ENCODE measurements around the gene TUSC2. TPM values are rescaled to one million over a fixed set of nuclear protein-coding genes. Genes with fewer than 3 reads are reported as not detected.

Gene TUSC2
- total and polyA plus RNA-seq, 10 donors: 19.4 to 36.5 (median 24.4) TPM

GRCh38 chr3:50364573-50365079 is 36.6 kb upstream of the TUSC2 start:
- DNase-seq: peak; percentile 90
- no peaks in the 10 kb centered on the region for H3K9me3 ChIP-seq
- H3K27ac ChIP-seq: peak overlapping the region in 6 of 8 donors; percentile 72 to 87 (median 79)
- peak overlapping the region; percentile 39 to 81 (median 58) for H3K4me3 ChIP-seq
- TF ChIP-seq POLR2A (IDR thresholded peaks at IDR 0.05) (no peak), POLR2AphosphoS5 (IDR thresholded peaks at IDR 0.05) (no peak), CTCF (IDR thresholded peaks at IDR 0.05 in 8 of 11, conservative IDR thresholded peaks at IDR 0.05 in 3 of 11) (no peak)
- peaks cover 0 to under 1% (median 0%) of the 10 kb centered on the region in 7 donors for H3K27me3 ChIP-seq (replicated peaks in 1 of 7)
- intact Hi-C loops (cut with DNase I; ENCODE audit: low total_unique reads): no loop called here
- no peaks in the 10 kb centered on the region for H3K36me3 ChIP-seq
- WGBS, 5 donors: 13 to 43% (median 17%) methylated on average over 14 to 48 of the region's 48 CpGs
- H3K4me1 ChIP-seq: peaks cover 0 to 44% (median 24%) of the 10 kb centered on the region in 6 donors

GRCh38 chr3:50359760-50360110 is 31.7 kb upstream of the TUSC2 start:
- no peak for TF ChIP-seq CTCF (IDR thresholded peaks at IDR 0.05 in 8 of 11, conservative IDR thresholded peaks at IDR 0.05 in 3 of 11)
- TF ChIP-seq POLR2AphosphoS5 (IDR thresholded peaks at IDR 0.05): no peak
- no peak for TF ChIP-seq POLR2A (IDR thresholded peaks at IDR 0.05)
- no peak for DNase-seq
- peak overlapping the region in 4 of 8 donors; percentile 90 to 93 (median 92) for H3K27ac ChIP-seq
- H3K4me1 ChIP-seq: peaks cover 29 to 60% (median 52%) of the 10 kb centered on the region in 6 donors
- peaks cover 0 to 39% (median 18%) of the 10 kb centered on the region in 6 donors for H3K36me3 ChIP-seq
- H3K9me3 ChIP-seq: no peaks in the 10 kb centered on the region
- H3K4me3 ChIP-seq: peak overlapping the region in 5 of 8 donors; percentile 63 to 97 (median 83)
- intact Hi-C loops (cut with DNase I; ENCODE audit: low total_unique reads): no loop called here
- no peaks in the 10 kb centered on the region for H3K27me3 ChIP-seq (replicated peaks in 1 of 7)
- WGBS, 5 donors: 20 to 37% (median 27%) methylated on average over 7 to 8 of the region's 8 CpGs

- TF ChIP-seq POLR2A (IDR thresholded peaks at IDR 0.05) (peak in 2 of 3 donors; percentile 12 to 54), CTCF (IDR thresholded peaks at IDR 0.05 in 8 of 11, conservative IDR thresholded peaks at IDR 0.05 in 3 of 11) (peak in 1 of 11 experiments; percentile 23), POLR2AphosphoS5 (IDR thresholded peaks at IDR 0.05) (peak; percentile 91 to 95 (median 93))
- H3K4me3 ChIP-seq: peak within 1 kb of the TSS; percentile 61 to 97 (median 86)
- H3K4me1 ChIP-seq: peaks cover 29 to 60% (median 48%) of the 10 kb centered on the region in 6 donors
- peaks cover 0 to 45% (median 24%) of the 10 kb centered on the region in 6 donors for H3K36me3 ChIP-seq
- peak within 1 kb of the TSS; percentile 70 to 93 (median 89) for H3K27ac ChIP-seq
- 1 to 4% (median 2%) methylated on average over 19 to 64 of the region's 64 CpGs for WGBS, 5 donors
- H3K9me3 ChIP-seq: no peaks in the 10 kb centered on the region
- peak; percentile 99 for DNase-seq
- intact Hi-C loops (cut with DNase I; ENCODE audit: low total_unique reads): no loop called here
- H3K27me3 ChIP-seq (replicated peaks in 1 of 7): no peaks in the 10 kb centered on the region
These were observed 31.1 kb upstream of the TUSC2 start, which contains the start of gene TMEM115 for GRCh38 chr3:50358911-50359759. TMEM115 (minus strand) TSS chr3:50359521; CDS start chr3:50359063, 458 bp downstream.
